Stomach (tissue), 9 donors: Measurements from ENCODE around the gene FOXO3. TPM values are rescaled to one million over a fixed set of nuclear protein-coding genes. Genes with fewer than 3 reads are reported as not detected.
A peak's percentile ranks its signal among the peaks of the same experiment; 100 is the strongest.

Source experiments
- DNase-seq, 2 donors: peaks; one replicate each; pipeline versions ENCODE4 v3.0.0 to v3.0.0-alpha.2; 2013 to 2019
- H3K27ac ChIP-seq, 5 donors: fragments of 200-600 bp in 4 of 5; sonication (generic) in 4 of 5; one replicate each; pipeline ENCODE4 v1.5.1; 2013 to 2019; ENCODE audit warnings: mild to moderate bottlenecking in 1 of 5, moderate library complexity in 1 of 5
- H3K27me3 ChIP-seq, 3 donors: fragments of 200-600 bp; sonication (generic); one replicate each; pipeline ENCODE4 v1.5.1; 2017 to 2019; ENCODE audit warnings: mixed run types in 1 of 3
- H3K36me3 ChIP-seq, 4 donors: fragments of 200-600 bp; sonication (generic); 1 replicate in 3 of 4; 2 replicates in 1 of 4; pipeline ENCODE4 v1.5.1; 2016 to 2019
- H3K4me1 ChIP-seq, 4 donors: fragments of 200-600 bp; sonication (generic); one replicate each; pipeline ENCODE4 v1.5.1; 2016 to 2019
- H3K4me3 ChIP-seq, 4 donors: fragments of 200-600 bp; sonication (generic) in 3 of 4; one replicate each; pipeline ENCODE4 v1.5.1; 2016 to 2019; ENCODE audit warnings: mild to moderate bottlenecking in 1 of 4
- H3K9me3 ChIP-seq, 4 donors: fragments of 200-600 bp; sonication (generic); one replicate each; pipeline ENCODE4 v1.5.1; 2016 to 2019
- EP300 ChIP-seq: sonication (generic); formaldehyde crosslinking; IDR thresholded peaks from one replicate; pipeline ENCODE4 v1.6.1; 2017; ENCODE audit warnings: antibody characterized with exemption
- POLR2A ChIP-seq, 4 donors: fragments of 450-650 bp; IDR thresholded peaks; one replicate each; pipeline ENCODE4 v1.6.1; 2016; ENCODE audit warnings: antibody characterized with exemption in 4 of 4, control low read depth in 2 of 4, mild to moderate bottlenecking in 1 of 4, moderate library complexity in 1 of 4
- POLR2AphosphoS5 ChIP-seq, 3 donors: sonication (generic); formaldehyde crosslinking; IDR thresholded peaks; one replicate each; pipeline ENCODE4 v1.6.1; 2016; ENCODE audit warnings: antibody characterized with exemption in 3 of 3
- whole genome bisulfite sequencing, 5 donors: extraction: QIAGEN DNeasy Blood & Tissue Kit in 3 of 5; methylation state at CpG; one replicate each; pipeline versions ENCODE4 v1.1.5 to v1.1.7; 2013 to 2018; 5-methylcytosine and 5-hydroxymethylcytosine counted together
- intact Hi-C: fragments of 100-400 bp; cut with DNase I; formaldehyde crosslinking; loops from one replicate; pipeline ENCODE4 v1.15.1; 2023; ENCODE audit warnings: low total_unique reads
- polyA plus RNA-seq, 3 donors: library from polyadenylated mRNA; stranded (reverse); fragments of 200-250 nt; gene quantifications; one replicate each; pipeline ENCODE4 v1.2.3, GENCODE V29; 2013
- total RNA-seq, 5 donors: library from RNA; depleted of rRNA; stranded (reverse); fragments of >200 nt; gene quantifications; one replicate each; pipeline versions ENCODE4 v1.1.0 to v1.2.3, GENCODE V29; 2014 to 2016
- TF ChIP-seq, protein P1 (sequence below), 7 experiments: fragments of 450-650 bp in 4 of 7; fragments of 200-600 bp in 3 of 7; sonication (generic) in 3 of 7; IDR thresholded peaks; one replicate each; pipeline ENCODE4 v1.5.1; 2016 to 2019; ENCODE audit warnings: antibody characterized with exemption in 7 of 7, control low read depth in 2 of 7, mild to moderate bottlenecking in 1 of 7
- donor health status: healthy with polysubstance abuse.
- donor health status: Bipolar disorder and iron deficiency.
- donor health status: healthy.

Gene FOXO3
- total and polyA plus RNA-seq, 8 donors: 13.0 to 89.8 (median 42.1) TPM

DNA sequence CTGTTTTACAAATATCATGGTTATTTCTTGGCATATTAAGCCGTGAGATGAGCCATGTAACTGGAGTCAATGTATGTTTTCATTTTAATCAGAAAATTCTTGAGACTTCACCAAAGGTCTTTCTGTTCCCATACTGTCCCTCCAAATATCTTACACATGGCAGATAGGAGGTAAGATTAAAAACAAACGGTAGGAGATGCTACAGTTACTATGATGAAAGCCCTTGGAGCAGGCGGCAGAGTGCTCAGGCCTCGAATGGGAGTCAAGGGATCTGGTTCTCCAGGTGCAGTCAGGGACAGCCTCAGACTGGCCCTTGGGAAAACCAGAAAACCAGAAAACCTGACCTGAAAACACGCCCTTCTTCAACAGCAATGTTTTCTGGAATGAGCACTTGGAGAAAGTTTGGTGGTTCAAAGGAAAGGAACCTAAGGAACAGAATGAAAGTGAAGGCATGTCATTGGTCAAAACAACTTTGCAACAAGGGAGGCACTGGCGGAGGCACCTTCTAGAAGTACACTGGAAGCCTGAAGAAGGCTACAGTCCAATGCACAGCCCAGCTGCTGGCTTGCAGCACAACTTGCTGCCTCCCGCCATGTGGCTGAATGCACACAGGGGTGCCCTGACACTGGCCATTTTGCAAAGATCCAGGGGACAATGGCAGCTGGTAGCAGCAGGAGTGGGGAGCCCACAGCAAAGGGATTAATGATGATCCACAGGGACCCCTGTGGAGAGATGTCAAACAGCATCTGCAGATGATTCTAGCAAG is 17.4 kb upstream of the FOXO3 start:
- Histone ChIP-seq H3K4me1 (peaks cover 0 to 21% (median 5%) of the 10 kb centered on the region in 4 donors), H3K27ac (no peak overlapping the region), H3K36me3 (no peaks in the 10 kb centered on the region), H3K27me3 (no peaks in the 10 kb centered on the region), H3K4me3 (no peak overlapping the region), H3K9me3 (peaks cover 0 to 4% (median 0%) of the 10 kb centered on the region in 4 donors)
- WGBS, 5 donors: 78 to 91% (median 85%) methylated on average over 7 of the region's 7 CpGs
- TF ChIP-seq, protein P1, sequence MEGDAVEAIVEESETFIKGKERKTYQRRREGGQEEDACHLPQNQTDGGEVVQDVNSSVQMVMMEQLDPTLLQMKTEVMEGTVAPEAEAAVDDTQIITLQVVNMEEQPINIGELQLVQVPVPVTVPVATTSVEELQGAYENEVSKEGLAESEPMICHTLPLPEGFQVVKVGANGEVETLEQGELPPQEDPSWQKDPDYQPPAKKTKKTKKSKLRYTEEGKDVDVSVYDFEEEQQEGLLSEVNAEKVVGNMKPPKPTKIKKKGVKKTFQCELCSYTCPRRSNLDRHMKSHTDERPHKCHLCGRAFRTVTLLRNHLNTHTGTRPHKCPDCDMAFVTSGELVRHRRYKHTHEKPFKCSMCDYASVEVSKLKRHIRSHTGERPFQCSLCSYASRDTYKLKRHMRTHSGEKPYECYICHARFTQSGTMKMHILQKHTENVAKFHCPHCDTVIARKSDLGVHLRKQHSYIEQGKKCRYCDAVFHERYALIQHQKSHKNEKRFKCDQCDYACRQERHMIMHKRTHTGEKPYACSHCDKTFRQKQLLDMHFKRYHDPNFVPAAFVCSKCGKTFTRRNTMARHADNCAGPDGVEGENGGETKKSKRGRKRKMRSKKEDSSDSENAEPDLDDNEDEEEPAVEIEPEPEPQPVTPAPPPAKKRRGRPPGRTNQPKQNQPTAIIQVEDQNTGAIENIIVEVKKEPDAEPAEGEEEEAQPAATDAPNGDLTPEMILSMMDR (IDR thresholded peaks at IDR 0.05): no peak
- no peak for TF ChIP-seq EP300
- TF ChIP-seq POLR2A (IDR thresholded peaks at IDR 0.05): no peak
- TF ChIP-seq POLR2AphosphoS5 (IDR thresholded peaks at IDR 0.05): no peak
- DNase-seq: no peak
- intact Hi-C loops: loop anchor here (5.0 to 10.0 kb wide), 3 partner anchors 289 to 531 kb away; no protein-coding TSS in a partner anchor

DNA sequence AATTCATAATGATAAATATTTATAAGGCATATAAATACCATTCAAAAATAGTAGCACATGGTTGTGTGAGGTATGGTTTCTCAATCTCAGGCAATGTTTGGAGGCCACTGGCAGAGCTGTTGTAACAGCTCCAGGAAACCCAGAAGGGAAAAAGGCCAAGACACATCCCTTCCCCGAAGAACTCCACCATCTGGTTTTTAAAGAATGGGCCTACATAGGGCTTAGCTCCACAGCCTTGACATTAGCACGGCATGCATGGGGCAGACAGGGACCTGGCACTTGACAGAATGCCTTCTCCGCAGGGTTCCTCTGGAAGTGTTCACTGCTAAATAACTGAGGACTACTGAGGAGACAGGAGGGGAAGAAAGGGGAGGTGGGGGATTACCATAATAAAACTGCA is 16.1 kb upstream of the FOXO3 start:
- intact Hi-C loops: loop anchor here (5.0 to 10.0 kb wide), 4 partner anchors 238 to 530 kb away; no protein-coding TSS in a partner anchor
- DNase-seq: no peak
- Histone ChIP-seq H3K27ac (peak overlapping the region in 2 of 5 donors; percentile 24 to 26), H3K27me3 (no peaks in the 10 kb centered on the region), H3K4me1 (peaks cover 0 to 21% (median 5%) of the 10 kb centered on the region in 4 donors), H3K36me3 (no peaks in the 10 kb centered on the region), H3K4me3 (no peak overlapping the region), H3K9me3 (peaks cover 0 to 4% (median 0%) of the 10 kb centered on the region in 4 donors)
- 25 to 72% (median 63%) methylated on average over 2 to 3 of the region's 3 CpGs for WGBS, 5 donors
- no peak for TF ChIP-seq EP300
- peak in 1 of 3 donors; percentile 52 for TF ChIP-seq POLR2AphosphoS5 (IDR thresholded peaks at IDR 0.05)
- TF ChIP-seq, protein P1 (IDR thresholded peaks at IDR 0.05): no peak
- no peak for TF ChIP-seq POLR2A (IDR thresholded peaks at IDR 0.05)

DNA sequence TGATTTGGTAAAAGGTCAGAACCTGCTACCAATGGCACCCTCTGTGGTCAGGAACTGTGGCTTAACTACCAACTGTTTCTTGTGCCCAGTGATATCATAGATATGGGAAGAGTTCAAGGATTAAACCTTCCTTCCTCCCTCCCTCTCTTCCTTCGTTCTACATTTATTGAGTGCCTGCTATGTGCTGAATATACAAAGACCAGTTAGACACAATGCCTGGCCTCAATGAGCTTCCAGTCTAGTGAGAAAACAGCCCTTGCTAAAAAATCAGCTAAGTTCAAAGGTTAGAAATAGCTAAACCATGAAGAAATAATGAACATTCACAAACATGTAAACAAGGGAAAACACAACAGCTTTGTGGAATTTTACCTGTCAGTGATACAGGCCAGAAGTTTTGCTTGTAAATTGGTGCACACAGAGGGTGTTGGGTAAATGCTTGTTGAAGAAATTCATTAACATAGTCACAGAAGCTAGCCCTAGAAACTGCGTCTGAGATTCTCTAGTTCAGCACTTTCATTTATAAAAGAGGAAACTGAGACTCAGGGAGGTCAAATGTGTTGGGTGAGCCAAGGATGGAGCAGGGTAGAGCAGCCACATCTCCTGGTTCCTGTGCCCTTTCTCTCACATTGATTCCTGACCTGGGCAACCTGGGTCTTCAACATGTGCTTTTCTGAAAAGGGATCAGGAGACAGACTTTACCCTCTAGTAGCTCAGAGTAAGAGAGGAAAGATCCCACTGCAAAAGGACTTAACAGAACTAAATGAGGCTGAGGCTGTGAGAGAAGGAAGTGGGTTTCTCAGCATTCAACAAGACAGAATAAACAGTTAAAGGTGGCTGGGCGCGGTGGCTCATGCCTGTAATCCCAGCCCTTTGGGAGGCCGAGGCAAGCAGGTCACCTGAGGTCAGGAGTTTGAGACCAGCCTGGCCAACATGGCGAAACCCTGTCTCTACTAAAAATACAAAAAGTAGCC is 14.4 kb upstream of the FOXO3 start:
- H3K36me3 ChIP-seq: no peaks in the 10 kb centered on the region
- H3K4me1 ChIP-seq: peaks cover 0 to 18% (median 5%) of the 10 kb centered on the region in 4 donors
- no peak overlapping the region for H3K27ac ChIP-seq
- H3K27me3 ChIP-seq: no peaks in the 10 kb centered on the region
- no peak for DNase-seq
- intact Hi-C loops: loop anchor here (5.0 to 10.0 kb wide), 2 partner anchors 236 to 528 kb away; no protein-coding TSS in a partner anchor
- H3K9me3 ChIP-seq: no peaks in the 10 kb centered on the region
- 68 to 79% (median 76%) methylated on average over 6 of the region's 6 CpGs for WGBS, 5 donors
- no peak overlapping the region for H3K4me3 ChIP-seq
- TF ChIP-seq, protein P1 (IDR thresholded peaks at IDR 0.05): no peak
- TF ChIP-seq POLR2A (IDR thresholded peaks at IDR 0.05): no peak
- TF ChIP-seq POLR2AphosphoS5 (IDR thresholded peaks at IDR 0.05): no peak
- TF ChIP-seq EP300: no peak

DNA sequence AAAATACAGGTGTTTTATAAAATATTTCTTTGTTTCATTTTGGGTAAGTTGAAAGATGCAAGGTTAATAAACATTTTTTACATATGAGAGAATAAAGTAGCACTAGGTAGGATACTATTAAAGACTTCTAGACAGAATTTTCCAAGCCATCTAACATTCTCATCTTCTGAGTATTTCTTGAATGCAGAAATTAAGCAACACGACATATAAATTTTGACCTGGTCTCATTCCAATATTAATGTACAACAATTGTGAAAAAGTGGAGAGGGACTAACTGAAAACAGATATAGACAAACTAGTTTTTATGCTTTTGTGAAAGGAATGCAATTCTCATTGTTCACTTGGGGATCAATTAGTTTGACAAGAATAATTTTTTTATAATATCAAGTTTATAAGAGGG is 11.5 kb upstream of the FOXO3 start:
- intact Hi-C loops: loop anchor here (5.0 to 10.0 kb wide), 2 partner anchors 233 to 526 kb away; no protein-coding TSS in a partner anchor
- no peaks in the 10 kb centered on the region for H3K9me3 ChIP-seq

More for the DNA sequence above, 11.5 kb upstream of the FOXO3 start:
- no peak overlapping the region for H3K4me3 ChIP-seq
- H3K36me3 ChIP-seq: no peaks in the 10 kb centered on the region
- H3K4me1 ChIP-seq: peaks cover 0 to 5% (median 0%) of the 10 kb centered on the region in 4 donors
- H3K27me3 ChIP-seq: no peaks in the 10 kb centered on the region
- TF ChIP-seq POLR2A (IDR thresholded peaks at IDR 0.05): no peak
- TF ChIP-seq EP300: no peak
- TF ChIP-seq, protein P1 (IDR thresholded peaks at IDR 0.05): no peak
- no peak for TF ChIP-seq POLR2AphosphoS5 (IDR thresholded peaks at IDR 0.05)
- H3K27ac ChIP-seq: no peak overlapping the region
- 87 to 97% (median 93%) methylated on average over 1 of the region's 1 CpG for WGBS, 5 donors
- DNase-seq: no peak
